HEK293T (cell line): ENCODE data around the gene FAM171A2.
"Not testable (repeated sequence)": the region's sequence is repeated elsewhere in the genome, so short reads cannot be mapped to it uniquely, and the experiment has no call there.

Source experiments
- ARNT ChIP-seq: fragments of 450-650 bp; IDR thresholded peaks from 2 replicates; pipeline ENCODE4 v1.6.1; 2017; ENCODE audit warnings: mild to moderate bottlenecking
- BHLHE40 ChIP-seq: fragments of 450-650 bp; IDR thresholded peaks from 2 replicates; pipeline ENCODE4 v1.6.1; 2016; ENCODE audit warnings: mild to moderate bottlenecking, moderate library complexity, borderline replicate concordance
- CTBP1 ChIP-seq: fragments of 450-650 bp; IDR thresholded peaks from 2 replicates; pipeline ENCODE4 v1.6.1; 2016; ENCODE audit warnings: borderline replicate concordance
- ELF4 ChIP-seq: fragments of 450-650 bp; IDR thresholded peaks from 2 replicates; pipeline ENCODE4 v1.6.1; 2017; ENCODE audit warnings: antibody characterized with exemption
- FOXK2 ChIP-seq: fragments of 450-650 bp; IDR thresholded peaks from 2 replicates; pipeline ENCODE4 v1.6.1; 2016; ENCODE audit warnings: mild to moderate bottlenecking
- FOXM1 ChIP-seq: fragments of 450-650 bp; IDR thresholded peaks from 2 replicates; pipeline ENCODE4 v1.6.1; 2017; ENCODE audit warnings: mild to moderate bottlenecking, borderline replicate concordance
- L3MBTL2 ChIP-seq: fragments of 450-650 bp; conservative IDR thresholded peaks from 2 replicates; pipeline ENCODE4 v1.6.1; 2016; ENCODE audit warnings: mild to moderate bottlenecking
- LEF1 ChIP-seq: fragments of 450-650 bp; IDR thresholded peaks from 2 replicates; pipeline ENCODE4 v1.6.1; 2017; ENCODE audit warnings: mild to moderate bottlenecking, borderline replicate concordance
- NFRKB ChIP-seq: fragments of 450-650 bp; IDR thresholded peaks from 2 replicates; pipeline ENCODE4 v1.6.1; 2016; ENCODE audit warnings: mild to moderate bottlenecking, moderate library complexity
- SP1 ChIP-seq: fragments of 450-650 bp; IDR thresholded peaks from 2 replicates; pipeline ENCODE4 v1.6.1; 2017
- SUZ12 ChIP-seq: fragments of 450-650 bp; IDR thresholded peaks from 2 replicates; pipeline ENCODE4 v1.6.1; 2016; ENCODE audit warnings: mild to moderate bottlenecking
- TARDBP ChIP-seq: fragments of 450-650 bp; IDR thresholded peaks from 2 replicates; pipeline ENCODE4 v1.6.1; 2016
- ZNF384 ChIP-seq: fragments of 450-650 bp; IDR thresholded peaks from 2 replicates; pipeline ENCODE4 v1.6.1; 2016

DNA sequence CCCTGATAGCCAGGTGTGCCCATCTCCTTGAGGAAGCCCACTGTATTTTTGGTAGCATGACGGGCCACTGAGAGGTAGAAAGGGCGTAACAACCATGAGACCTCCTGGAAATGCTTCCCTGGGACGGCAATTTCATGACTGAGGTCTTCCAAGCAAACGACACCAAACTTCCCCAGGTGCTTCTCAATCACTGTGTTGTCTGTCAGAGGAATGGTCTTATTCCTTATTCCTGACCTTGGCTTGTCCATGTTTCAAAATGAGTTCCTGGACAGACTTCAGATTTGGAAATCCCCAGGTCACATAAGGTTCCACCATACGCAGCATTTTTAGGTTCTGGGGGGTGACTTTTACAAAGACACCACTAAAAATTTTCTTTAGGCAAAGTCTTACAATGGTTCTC lies 1.4 kb upstream of the FAM171A2 start:
- not testable (repeated sequence) for TF ChIP-seq BHLHE40, FOXM1, SP1, NFRKB, CTBP1, ZNF384, ELF4, TARDBP, L3MBTL2, FOXK2, ARNT, LEF1, SUZ12
